ENCODE measurements around the gene TUBGCP6. TPM values are rescaled to one million over a fixed set of nuclear protein-coding genes. Genes with fewer than 3 reads are reported as not detected.

The TUBGCP6 gene
- total RNA-seq, 1 donor from 2014 or later: 16.9 TPM

DNA sequence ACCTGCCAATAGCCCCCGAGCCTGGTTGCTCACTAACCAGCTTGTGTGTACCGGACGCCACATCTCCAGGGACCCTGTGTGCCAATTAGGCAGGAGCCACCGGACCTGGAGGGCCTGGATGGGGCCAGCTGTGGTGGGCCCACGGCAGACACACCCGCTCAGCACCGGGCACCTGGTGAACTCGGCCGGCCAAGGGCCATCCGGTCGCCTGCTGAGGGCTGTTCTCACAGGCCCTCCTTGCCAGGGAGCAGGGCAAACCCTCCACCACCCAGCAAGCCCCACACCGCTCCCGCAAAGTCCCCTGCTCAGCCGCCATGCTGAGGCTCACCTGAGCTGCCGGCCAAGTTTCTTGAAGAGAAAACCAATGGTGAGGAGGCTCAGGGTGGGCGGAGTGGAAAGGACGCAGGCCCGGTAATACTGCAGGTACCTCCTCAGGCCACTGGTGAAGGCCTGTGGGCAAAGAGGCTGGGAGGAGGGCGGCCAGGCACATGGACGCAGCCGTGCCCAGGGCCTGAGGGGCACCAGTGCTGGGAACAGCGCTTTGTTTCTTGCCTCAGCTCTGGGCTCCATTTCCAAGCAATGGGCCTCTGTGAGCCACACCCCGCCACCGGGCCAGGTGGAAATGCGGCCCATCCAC, 17.1 kb downstream of the TUBGCP6 start:
- Histone ChIP-seq H3F3A (ENCODE audit: low read depth) (no peaks in the 10 kb centered on the region), H3K79me2 (ENCODE audit: low read depth) (no peaks in the 10 kb centered on the region), H3K9me3 (ENCODE audit: low read depth) (no peaks in the 10 kb centered on the region), H3K36me3 (no peaks in the 10 kb centered on the region), H3K4me2 (no peak overlapping the region), H3K4me1 (no peaks in the 10 kb centered on the region), H3K27ac (no peak overlapping the region), H3K27me3 (no peaks in the 10 kb centered on the region), H3K4me3 (no peak overlapping the region), H3K9ac (no peak overlapping the region), H2AFZ (replicated peaks) (no peak overlapping the region), H4K20me1 (ENCODE audit: low read depth) (peaks cover 5% of the 10 kb centered on the region)
- Mint-ChIP-seq H3K27me3 (ENCODE audit: insufficient read depth, low read depth) (peaks cover 13% of the 10 kb centered on the region), H3K4me1 (no peaks in the 10 kb centered on the region), H3K9me3 (no peaks in the 10 kb centered on the region), H3K27ac (no peak overlapping the region), H3K36me3 (peaks cover 13% of the 10 kb centered on the region), H3K4me3 (no peak overlapping the region)
- DNase-seq (ENCODE audit: low spot score): no peak
- TF ChIP-seq EZH2phosphoT487 (IDR thresholded peaks at IDR 0.05) (no peak), EZH2 (IDR thresholded peaks at IDR 0.05) (no peak)
- TF ChIP-seq, protein P1, sequence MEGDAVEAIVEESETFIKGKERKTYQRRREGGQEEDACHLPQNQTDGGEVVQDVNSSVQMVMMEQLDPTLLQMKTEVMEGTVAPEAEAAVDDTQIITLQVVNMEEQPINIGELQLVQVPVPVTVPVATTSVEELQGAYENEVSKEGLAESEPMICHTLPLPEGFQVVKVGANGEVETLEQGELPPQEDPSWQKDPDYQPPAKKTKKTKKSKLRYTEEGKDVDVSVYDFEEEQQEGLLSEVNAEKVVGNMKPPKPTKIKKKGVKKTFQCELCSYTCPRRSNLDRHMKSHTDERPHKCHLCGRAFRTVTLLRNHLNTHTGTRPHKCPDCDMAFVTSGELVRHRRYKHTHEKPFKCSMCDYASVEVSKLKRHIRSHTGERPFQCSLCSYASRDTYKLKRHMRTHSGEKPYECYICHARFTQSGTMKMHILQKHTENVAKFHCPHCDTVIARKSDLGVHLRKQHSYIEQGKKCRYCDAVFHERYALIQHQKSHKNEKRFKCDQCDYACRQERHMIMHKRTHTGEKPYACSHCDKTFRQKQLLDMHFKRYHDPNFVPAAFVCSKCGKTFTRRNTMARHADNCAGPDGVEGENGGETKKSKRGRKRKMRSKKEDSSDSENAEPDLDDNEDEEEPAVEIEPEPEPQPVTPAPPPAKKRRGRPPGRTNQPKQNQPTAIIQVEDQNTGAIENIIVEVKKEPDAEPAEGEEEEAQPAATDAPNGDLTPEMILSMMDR (IDR thresholded peaks at IDR 0.05): no peak

DNA sequence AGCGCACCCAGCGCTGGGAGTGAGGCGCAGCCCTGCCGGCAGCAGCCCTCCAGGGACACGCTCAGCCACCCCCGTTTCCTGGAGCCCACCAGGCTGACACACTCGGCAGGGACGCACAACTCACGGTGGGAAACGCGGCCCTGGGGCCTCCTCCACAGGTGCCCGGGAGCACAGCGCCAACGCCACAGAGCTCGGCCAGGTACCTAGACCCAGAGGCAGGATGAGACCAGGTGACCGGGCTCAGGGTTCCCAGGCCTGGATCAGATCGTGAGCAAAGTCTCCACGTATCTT, 18.0 kb downstream of the TUBGCP6 start:
- H3K4me3 Mint-ChIP-seq: no peak overlapping the region
- H3K4me1 Mint-ChIP-seq: no peaks in the 10 kb centered on the region
- no peaks in the 10 kb centered on the region for H3K36me3 ChIP-seq
- no peak overlapping the region for H2AFZ ChIP-seq (replicated peaks)
- H3K4me2 ChIP-seq: no peak overlapping the region
- TF ChIP-seq EZH2phosphoT487 (IDR thresholded peaks at IDR 0.05) (no peak), EZH2 (IDR thresholded peaks at IDR 0.05) (no peak)
- TF ChIP-seq, protein P1 (IDR thresholded peaks at IDR 0.05): no peak
- H3F3A ChIP-seq (ENCODE audit: low read depth): no peaks in the 10 kb centered on the region
- peaks cover 13% of the 10 kb centered on the region for H3K27me3 Mint-ChIP-seq (ENCODE audit: insufficient read depth, low read depth)
- H3K36me3 Mint-ChIP-seq: peaks cover 11% of the 10 kb centered on the region
- no peak for DNase-seq (ENCODE audit: low spot score)
- peaks cover 5% of the 10 kb centered on the region for H4K20me1 ChIP-seq (ENCODE audit: low read depth)
- no peaks in the 10 kb centered on the region for H3K9me3 Mint-ChIP-seq
- H3K79me2 ChIP-seq (ENCODE audit: low read depth): no peaks in the 10 kb centered on the region
- H3K4me3 ChIP-seq: no peak overlapping the region
- no peaks in the 10 kb centered on the region for H3K27me3 ChIP-seq
- no peaks in the 10 kb centered on the region for H3K9me3 ChIP-seq (ENCODE audit: low read depth)
- no peak overlapping the region for H3K9ac ChIP-seq
- H3K4me1 ChIP-seq: no peaks in the 10 kb centered on the region
- H3K27ac ChIP-seq: no peak overlapping the region
- no peak overlapping the region for H3K27ac Mint-ChIP-seq

DNA sequence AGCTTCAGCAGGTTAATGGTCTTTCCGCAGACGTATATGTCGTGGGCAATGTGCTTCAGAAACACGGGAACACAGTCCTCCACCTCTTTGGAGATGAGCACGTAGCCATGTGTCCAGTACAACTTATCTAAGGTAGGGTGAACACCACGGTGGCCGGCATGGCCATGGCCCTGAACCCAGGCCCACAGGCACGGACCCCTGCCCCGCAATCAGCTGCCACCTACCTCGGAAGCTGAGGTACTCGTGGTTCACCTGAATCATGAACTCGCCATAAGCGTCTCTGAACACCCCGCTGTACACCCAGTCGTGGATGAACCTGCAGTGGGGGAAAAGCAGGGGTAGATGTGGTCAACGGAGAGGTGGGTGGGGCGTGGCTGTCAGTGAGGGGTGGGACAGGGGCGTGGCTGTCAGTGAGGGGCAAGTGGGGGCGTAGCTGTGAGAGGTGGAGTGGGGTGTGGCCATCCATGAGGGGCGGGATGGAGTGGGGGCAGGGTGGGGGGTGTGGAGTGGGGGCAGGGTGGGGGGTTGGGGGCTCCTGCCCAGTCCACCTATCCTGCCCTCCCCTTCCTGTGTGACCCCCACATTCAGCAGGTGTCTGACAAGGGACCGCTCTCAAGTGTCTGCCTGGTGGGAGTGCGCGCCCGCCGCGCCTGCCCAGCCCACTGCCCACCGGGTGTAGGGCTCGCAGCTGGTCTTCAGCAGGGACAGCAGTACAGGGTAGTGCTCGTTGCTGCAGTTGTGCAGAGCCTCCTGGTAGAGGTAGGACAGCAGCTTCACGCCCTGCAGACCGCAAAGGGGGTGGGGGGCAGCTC, 18.6 kb downstream of the TUBGCP6 start:
- no peak overlapping the region for H3K4me3 Mint-ChIP-seq
- Histone ChIP-seq H2AFZ (replicated peaks) (no peak overlapping the region), H3K4me3 (no peak overlapping the region), H3K27ac (no peak overlapping the region), H3F3A (ENCODE audit: low read depth) (no peaks in the 10 kb centered on the region), H3K27me3 (no peaks in the 10 kb centered on the region), H3K9me3 (ENCODE audit: low read depth) (no peaks in the 10 kb centered on the region), H3K4me1 (no peaks in the 10 kb centered on the region), H3K4me2 (no peak overlapping the region), H3K9ac (no peak overlapping the region), H3K36me3 (no peaks in the 10 kb centered on the region), H3K79me2 (ENCODE audit: low read depth) (no peaks in the 10 kb centered on the region), H4K20me1 (ENCODE audit: low read depth) (peaks cover 5% of the 10 kb centered on the region)
- H3K27me3 Mint-ChIP-seq (ENCODE audit: insufficient read depth, low read depth): peaks cover 13% of the 10 kb centered on the region
- TF ChIP-seq EZH2phosphoT487 (IDR thresholded peaks at IDR 0.05): no peak
- no peak for TF ChIP-seq EZH2 (IDR thresholded peaks at IDR 0.05)
- TF ChIP-seq, protein P1 (IDR thresholded peaks at IDR 0.05): no peak
- H3K36me3 Mint-ChIP-seq: peaks cover 11% of the 10 kb centered on the region
- no peak for DNase-seq (ENCODE audit: low spot score)
- H3K27ac Mint-ChIP-seq: no peak overlapping the region
- H3K4me1 Mint-ChIP-seq: no peaks in the 10 kb centered on the region
- no peaks in the 10 kb centered on the region for H3K9me3 Mint-ChIP-seq

Measured in neural progenitor cell (in vitro differentiated cells).